Measurements from ENCODE around the gene INO80. TPM values are rescaled to one million over a fixed set of nuclear protein-coding genes. Genes with fewer than 3 reads are reported as not detected.

The INO80 gene
- total RNA-seq, 1 experiment from 2014 or later, result 38.4 TPM

- no peak overlapping the region for H3K4me3 ChIP-seq (ENCODE audit: low read length)
- H3K9me3 ChIP-seq (ENCODE audit: low read length), result no peaks in the 10 kb centered on the region
- no peaks in the 10 kb centered on the region for H3K9me2 ChIP-seq (replicated peaks; ENCODE audit: low read length)
- CTCF ChIA-PET, result no interaction called here
- H3K36me3 ChIP-seq (ENCODE audit: low read depth, low read length), result peaks cover 54% of the 10 kb centered on the region
- H3K9ac ChIP-seq (ENCODE audit: low read length), result no peak overlapping the region
- no peak overlapping the region for H3K27ac ChIP-seq (ENCODE audit: low read length)
- no peaks in the 10 kb centered on the region for H3F3A ChIP-seq (ENCODE audit: low read length, unreplicated experiment)
- no peak overlapping the region for H3K4me2 ChIP-seq (ENCODE audit: low read length)
- POLR2A ChIA-PET (ENCODE audit: unreplicated experiment), result no interaction called here
- peaks cover 11% of the 10 kb centered on the region for H3K4me1 ChIP-seq (ENCODE audit: insufficient read depth, low read length)
- no peak for TF ChIP-seq CTCF (conservative IDR thresholded peaks at IDR 0.05; ENCODE audit: low read depth, low read length)
- TF ChIP-seq EZH2 (IDR thresholded peaks at IDR 0.05; ENCODE audit: low read length, unreplicated experiment), result no peak
- TF ChIP-seq EZH2phosphoT487 (IDR thresholded peaks at IDR 0.05; ENCODE audit: borderline replicate concordance, low read length), result no peak
- H4K20me1 ChIP-seq (ENCODE audit: low read length), result no peaks in the 10 kb centered on the region
- ATAC-seq (no peak), DNase-seq (no peak)
- H3K27me3 ChIP-seq (ENCODE audit: low read length), result no peaks in the 10 kb centered on the region
- intact Hi-C loops (cut with micrococcal nuclease), result no loop called here
- H2AFZ ChIP-seq (ENCODE audit: low read length), result no peak overlapping the region
- 0 out of 2 replicates have a peak, but pooled peaks cover 8% of the 10 kb centered on the region for H3K79me2 ChIP-seq (ENCODE audit: low read length)
- no TSS peak for BruUV-seq (replicated peaks)
Observed at GRCh38 chr15:41013691-41014414, 102.2 kb downstream of the INO80 start.

GRCh38 chr15:41011055-41011815 lies 104.8 kb downstream of the INO80 start:
- CTCF ChIA-PET, result no interaction called here
- BruUV-seq (replicated peaks), result no TSS peak
- ATAC-seq (no peak), DNase-seq (no peak)
- Histone ChIP-seq H3K27ac (ENCODE audit: low read length) (no peak overlapping the region), H3K9me2 (replicated peaks; ENCODE audit: low read length) (no peaks in the 10 kb centered on the region), H3K9me3 (ENCODE audit: low read length) (no peaks in the 10 kb centered on the region), H3K4me1 (ENCODE audit: insufficient read depth, low read length) (no peaks in the 10 kb centered on the region), H3K27me3 (ENCODE audit: low read length) (no peaks in the 10 kb centered on the region), H3K36me3 (ENCODE audit: low read depth, low read length) (peaks cover 50% of the 10 kb centered on the region), H4K20me1 (ENCODE audit: low read length) (no peaks in the 10 kb centered on the region), H3K79me2 (ENCODE audit: low read length) (no peaks in the 10 kb centered on the region), H3K4me2 (ENCODE audit: low read length) (no peak overlapping the region), H3K9ac (ENCODE audit: low read length) (no peak overlapping the region), H3F3A (ENCODE audit: low read length, unreplicated experiment) (no peaks in the 10 kb centered on the region), H3K4me3 (ENCODE audit: low read length) (no peak overlapping the region), H2AFZ (ENCODE audit: low read length) (no peak overlapping the region)
- POLR2A ChIA-PET (ENCODE audit: unreplicated experiment), result no interaction called here
- TF ChIP-seq EZH2phosphoT487 (IDR thresholded peaks at IDR 0.05; ENCODE audit: borderline replicate concordance, low read length) (no peak), EZH2 (IDR thresholded peaks at IDR 0.05; ENCODE audit: low read length, unreplicated experiment) (no peak), CTCF (conservative IDR thresholded peaks at IDR 0.05; ENCODE audit: low read depth, low read length) (no peak)
- intact Hi-C loops (cut with micrococcal nuclease), result no loop called here

DNA sequence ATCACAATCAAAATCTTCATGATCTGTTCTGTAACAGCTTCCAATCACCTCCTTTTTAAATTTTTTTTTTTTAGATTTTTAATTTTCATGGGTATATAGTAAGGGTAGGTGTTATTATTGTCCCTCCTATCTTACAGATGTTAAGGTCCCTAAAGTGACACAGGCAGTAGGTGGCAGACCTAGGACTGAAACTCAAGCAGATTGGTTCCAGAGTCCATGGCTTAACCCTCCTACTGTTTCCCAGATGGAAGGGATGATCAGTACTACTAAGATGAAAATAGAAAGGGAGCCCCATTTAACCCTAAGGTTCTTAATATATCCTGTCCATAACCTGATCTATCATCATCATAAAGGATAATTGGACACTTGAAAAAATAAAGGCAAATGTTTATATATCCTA lies 105.7 kb downstream of the INO80 start:
- intact Hi-C loops (cut with micrococcal nuclease), result no loop called here
- Histone ChIP-seq H3K9ac (ENCODE audit: low read length) (no peak overlapping the region), H3K79me2 (ENCODE audit: low read length) (no peaks in the 10 kb centered on the region), H2AFZ (ENCODE audit: low read length) (no peak overlapping the region), H3K27me3 (ENCODE audit: low read length) (no peaks in the 10 kb centered on the region), H3K36me3 (ENCODE audit: low read depth, low read length) (peaks cover 53% of the 10 kb centered on the region), H3K4me2 (ENCODE audit: low read length) (no peak overlapping the region), H3F3A (ENCODE audit: low read length, unreplicated experiment) (no peaks in the 10 kb centered on the region), H3K4me3 (ENCODE audit: low read length) (no peak overlapping the region), H3K9me3 (ENCODE audit: low read length) (no peaks in the 10 kb centered on the region), H3K27ac (ENCODE audit: low read length) (no peak overlapping the region), H3K9me2 (replicated peaks; ENCODE audit: low read length) (no peaks in the 10 kb centered on the region), H3K4me1 (ENCODE audit: insufficient read depth, low read length) (no peaks in the 10 kb centered on the region), H4K20me1 (ENCODE audit: low read length) (no peaks in the 10 kb centered on the region)
- CTCF ChIA-PET, result no interaction called here
- no TSS peak for BruUV-seq (replicated peaks)
- TF ChIP-seq EZH2phosphoT487 (IDR thresholded peaks at IDR 0.05; ENCODE audit: borderline replicate concordance, low read length) (no peak), CTCF (conservative IDR thresholded peaks at IDR 0.05; ENCODE audit: low read depth, low read length) (no peak), EZH2 (IDR thresholded peaks at IDR 0.05; ENCODE audit: low read length, unreplicated experiment) (no peak)
- DNase-seq, result no peak
- POLR2A ChIA-PET (ENCODE audit: unreplicated experiment), result no interaction called here
- ATAC-seq, result no peak
